GM19240 (cell line): ENCODE results near the gene PAQR5.
"Not testable (repeated sequence)": the region's sequence is repeated elsewhere in the genome, so short reads cannot be mapped to it uniquely, and the experiment has no call there.

Experiments
- DNase-seq: peaks from one replicate; pipeline ENCODE4 v3.0.0; 2011; ENCODE audit warnings: low spot score; ENCODE audit not compliant: insufficient read length

Gene PAQR5

GRCh38 chr15:69351333-69351732 lies 52.6 kb downstream of the PAQR5 start:
- DNase-seq: no peak

GRCh38 chr15:69351884-69352283 lies 53.2 kb downstream of the PAQR5 start:
- no peak for DNase-seq

GRCh38 chr15:69357773-69358771 lies 59.4 kb downstream of the PAQR5 start:
- no peak for DNase-seq

- no peak for DNase-seq
These were observed 60.1 kb downstream of the PAQR5 start for GRCh38 chr15:69358850-69359249.

GRCh38 chr15:69359722-69360121 lies 61.0 kb downstream of the PAQR5 start:
- DNase-seq: no peak

GRCh38 chr15:69360642-69361041 lies 61.9 kb downstream of the PAQR5 start:
- DNase-seq: no peak

- no peak for DNase-seq
These were observed 68.5 kb downstream of the PAQR5 start for GRCh38 chr15:69367236-69367635.

GRCh38 chr15:69369631-69370030 lies 70.9 kb downstream of the PAQR5 start:
- DNase-seq: no peak

- DNase-seq: no peak
These were observed 74.7 kb downstream of the PAQR5 start for GRCh38 chr15:69373406-69373805.

- DNase-seq: no peak
These were observed 76.6 kb downstream of the PAQR5 start for GRCh38 chr15:69375151-69375790.

GRCh38 chr15:69377216-69377970 lies 78.7 kb downstream of the PAQR5 start:
- no peak for DNase-seq

GRCh38 chr15:69380100-69380725 lies 81.5 kb downstream of the PAQR5 start:
- DNase-seq: no peak

- no peak for DNase-seq
These were observed 82.0 kb downstream of the PAQR5 start for GRCh38 chr15:69380726-69381105.

GRCh38 chr15:69382176-69382575 lies 83.5 kb downstream of the PAQR5 start:
- DNase-seq: not testable (repeated sequence)

- DNase-seq: not testable (repeated sequence)
These were observed 85.4 kb downstream of the PAQR5 start for GRCh38 chr15:69384066-69384465.

- DNase-seq: no peak
These were observed 86.2 kb downstream of the PAQR5 start for GRCh38 chr15:69384626-69385598.

GRCh38 chr15:69385831-69386230 lies 87.1 kb downstream of the PAQR5 start:
- no peak for DNase-seq

- DNase-seq: no peak
These were observed 87.6 kb downstream of the PAQR5 start for GRCh38 chr15:69386284-69386683.

- DNase-seq: no peak
These were observed 89.6 kb downstream of the PAQR5 start for GRCh38 chr15:69388260-69388705.

- no peak for DNase-seq
These were observed 90.7 kb downstream of the PAQR5 start for GRCh38 chr15:69389426-69389825.
